GM12873 (cell line): ENCODE data around the gene PRCC.

Experiments used
- CTCF ChIP-seq: IDR thresholded peaks from 2 replicates; pipeline ENCODE4 v1.5.1; 2012; ENCODE audit warnings: low read depth, mild to moderate bottlenecking, moderate library complexity, low read length, control low read depth; ENCODE audit not compliant: insufficient read depth; ENCODE audit errors: missing control alignments

The PRCC gene

GRCh38 chr1:156751451-156751756 is 15.9 kb upstream of the PRCC start, which contains the start of gene HDGF:
TSS of gene HDGF (minus strand) at chr1:156751675. CDS start at chr1:156751429, 246 bp downstream.
- TF ChIP-seq CTCF, result no peak

- no peak for TF ChIP-seq CTCF
Observed at GRCh38 chr1:156751757-156752481, 15.4 kb upstream of the PRCC start.

- TF ChIP-seq CTCF, result no peak
Observed at GRCh38 chr1:156752843-156753482, 14.4 kb upstream of the PRCC start.

GRCh38 chr1:156754219-156754618 is 13.1 kb upstream of the PRCC start:
- TF ChIP-seq CTCF, result no peak

- TF ChIP-seq CTCF, result no peak
Observed at GRCh38 chr1:156755527-156755950, 11.8 kb upstream of the PRCC start.

- no peak for TF ChIP-seq CTCF
Observed at GRCh38 chr1:156756355-156756754, 11.0 kb upstream of the PRCC start.

- TF ChIP-seq CTCF, result no peak
Observed at GRCh38 chr1:156760092-156760795, 7.1 kb upstream of the PRCC start.
